ENCODE results near the gene SELENOV. TPM values are rescaled to one million over a fixed set of nuclear protein-coding genes. Genes with fewer than 3 reads are reported as not detected.

The SELENOV gene
- total and polyA plus RNA-seq, 2 donors (not counting 1 experiment from before 2014, with no cell fraction given) = not detected

DNA sequence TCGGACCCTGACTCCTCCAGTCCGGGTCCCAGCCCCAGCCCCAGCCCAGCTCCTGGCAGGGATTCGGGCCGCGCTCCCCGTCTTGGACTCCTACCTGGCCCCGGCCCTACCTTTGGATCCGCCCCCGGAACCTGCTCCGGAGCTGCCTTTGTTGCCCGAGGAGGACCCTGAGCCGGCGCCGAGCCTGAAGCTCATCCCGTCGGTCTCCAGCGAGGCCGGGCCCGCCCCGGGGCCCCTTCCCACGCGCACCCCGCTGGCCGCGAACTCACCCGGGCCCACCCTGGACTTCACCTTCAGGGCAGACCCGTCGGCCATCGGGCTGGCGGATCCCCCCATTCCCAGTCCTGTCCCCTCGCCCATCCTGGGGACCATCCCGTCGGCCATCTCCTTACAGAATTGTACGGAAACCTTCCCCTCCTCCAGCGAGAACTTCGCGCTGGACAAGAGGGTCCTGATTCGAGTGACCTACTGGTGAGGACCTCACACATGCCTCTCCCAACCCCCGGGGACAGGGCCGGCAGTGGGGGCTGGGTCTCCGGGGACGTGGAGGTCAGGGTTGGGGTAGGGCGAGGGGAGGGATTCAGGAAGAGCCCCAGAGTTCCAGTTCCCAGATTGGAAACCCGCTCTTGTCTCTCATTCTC is 732 bp downstream of the SELENOV start:
- TF ChIP-seq CTCF (conservative IDR thresholded peaks at IDR 0.05 in 1 of 2, IDR thresholded peaks at IDR 0.05 in 1 of 2; ENCODE audit: low read depth in 1 of 2, low read length in 2 of 2) = no peak
- peak; percentile 93 for TF ChIP-seq EZH2 (IDR thresholded peaks at IDR 0.05; ENCODE audit: low read length, missing control alignments)
- Histone ChIP-seq H3K4me1 (ENCODE audit: control insufficient read depth, extremely low read depth, insufficient read depth, low read length) (no peaks in the 10 kb centered on the region), H3K4me2 (ENCODE audit: extremely low read depth, insufficient read depth, low read length) (no peak overlapping the region), H3K9me3 (ENCODE audit: control insufficient read depth, insufficient read depth, low read depth, low read length) (no peaks in the 10 kb centered on the region), H4K20me1 (ENCODE audit: control insufficient read depth, extremely low read depth, insufficient read depth, low read length) (no peaks in the 10 kb centered on the region), H3K36me3 (ENCODE audit: control insufficient read depth, insufficient read depth, low read length) (no peaks in the 10 kb centered on the region), H3K4me3 (replicated peaks in 1 of 4; ENCODE audit: control extremely low read depth in 1 of 4, insufficient read depth in 1 of 4, low read depth in 3 of 4, low read length in 4 of 4) (peak overlapping the region in 1 of 4 experiments; percentile 30), H3K27ac (ENCODE audit: insufficient read depth, low read length) (no peak overlapping the region), H3K79me2 (ENCODE audit: control insufficient read depth, insufficient read depth, low read length) (no peaks in the 10 kb centered on the region), H3K27me3 (ENCODE audit: control insufficient read depth, insufficient read depth, low read length) (peaks cover 44% of the 10 kb centered on the region), H3K9ac (ENCODE audit: insufficient read depth, low read length) (no peak overlapping the region), H2AFZ (ENCODE audit: low read length) (no peak overlapping the region)
- no peak for DNase-seq (ENCODE audit: low read depth in 2 of 2)

- Histone ChIP-seq H4K20me1 (ENCODE audit: control insufficient read depth, extremely low read depth, insufficient read depth, low read length) (no peaks in the 10 kb centered on the region), H3K79me2 (ENCODE audit: control insufficient read depth, insufficient read depth, low read length) (no peaks in the 10 kb centered on the region), H3K9ac (ENCODE audit: insufficient read depth, low read length) (no peak overlapping the region), H3K27me3 (ENCODE audit: control insufficient read depth, insufficient read depth, low read length) (peaks cover 44% of the 10 kb centered on the region), H3K9me3 (ENCODE audit: control insufficient read depth, insufficient read depth, low read depth, low read length) (no peaks in the 10 kb centered on the region), H3K4me1 (ENCODE audit: control insufficient read depth, extremely low read depth, insufficient read depth, low read length) (no peaks in the 10 kb centered on the region), H3K4me2 (ENCODE audit: extremely low read depth, insufficient read depth, low read length) (no peak overlapping the region), H2AFZ (ENCODE audit: low read length) (no peak overlapping the region), H3K27ac (ENCODE audit: insufficient read depth, low read length) (no peak overlapping the region), H3K4me3 (replicated peaks in 1 of 4; ENCODE audit: control extremely low read depth in 1 of 4, insufficient read depth in 1 of 4, low read depth in 3 of 4, low read length in 4 of 4) (no peak overlapping the region), H3K36me3 (ENCODE audit: control insufficient read depth, insufficient read depth, low read length) (no peaks in the 10 kb centered on the region)
- TF ChIP-seq CTCF (conservative IDR thresholded peaks at IDR 0.05 in 1 of 2, IDR thresholded peaks at IDR 0.05 in 1 of 2; ENCODE audit: low read depth in 1 of 2, low read length in 2 of 2) = no peak
- no peak for TF ChIP-seq EZH2 (IDR thresholded peaks at IDR 0.05; ENCODE audit: low read length, missing control alignments)
- no peak for DNase-seq (ENCODE audit: low read depth in 2 of 2)
These were observed 1.3 kb downstream of the SELENOV start for GRCh38 chr19:39516270-39516669.

DNA sequence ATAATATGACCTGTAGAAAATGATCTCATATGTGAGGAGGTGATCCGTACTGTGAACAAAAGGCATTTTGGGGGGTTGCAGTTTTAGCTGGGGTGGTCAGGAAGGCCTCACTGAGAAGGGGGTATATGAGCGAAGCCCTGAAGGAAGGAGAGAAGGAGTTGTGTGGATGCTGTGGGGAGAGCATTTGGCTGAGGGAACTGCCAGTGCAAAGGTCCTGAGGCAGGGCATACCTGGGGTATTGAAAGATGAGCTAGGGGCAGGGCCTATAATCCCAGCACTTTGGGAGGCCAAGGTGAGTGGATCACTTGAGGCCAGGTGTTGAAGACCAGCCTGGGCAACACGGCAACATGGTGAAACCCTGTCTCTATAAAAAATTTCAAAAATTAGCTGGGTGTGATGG is 2.5 kb downstream of the SELENOV start:
- no peaks in the 10 kb centered on the region for H3K4me1 ChIP-seq (ENCODE audit: control insufficient read depth, extremely low read depth, insufficient read depth, low read length)
- no peak for TF ChIP-seq EZH2 (IDR thresholded peaks at IDR 0.05; ENCODE audit: low read length, missing control alignments)
- TF ChIP-seq CTCF (conservative IDR thresholded peaks at IDR 0.05 in 1 of 2, IDR thresholded peaks at IDR 0.05 in 1 of 2; ENCODE audit: low read depth in 1 of 2, low read length in 2 of 2) = no peak
- no peak overlapping the region for H2AFZ ChIP-seq (ENCODE audit: low read length)
- no peaks in the 10 kb centered on the region for H4K20me1 ChIP-seq (ENCODE audit: control insufficient read depth, extremely low read depth, insufficient read depth, low read length)
- H3K36me3 ChIP-seq (ENCODE audit: control insufficient read depth, insufficient read depth, low read length) = no peaks in the 10 kb centered on the region
- no peaks in the 10 kb centered on the region for H3K79me2 ChIP-seq (ENCODE audit: control insufficient read depth, insufficient read depth, low read length)
- DNase-seq (ENCODE audit: low read depth in 2 of 2) = no peak
- no peak overlapping the region for H3K4me3 ChIP-seq (replicated peaks in 1 of 4; ENCODE audit: control extremely low read depth in 1 of 4, insufficient read depth in 1 of 4, low read depth in 3 of 4, low read length in 4 of 4)
- peaks cover 39% of the 10 kb centered on the region for H3K27me3 ChIP-seq (ENCODE audit: control insufficient read depth, insufficient read depth, low read length)
- no peak overlapping the region for H3K4me2 ChIP-seq (ENCODE audit: extremely low read depth, insufficient read depth, low read length)
- H3K9me3 ChIP-seq (ENCODE audit: control insufficient read depth, insufficient read depth, low read depth, low read length) = no peaks in the 10 kb centered on the region
- H3K27ac ChIP-seq (ENCODE audit: insufficient read depth, low read length) = no peak overlapping the region
- H3K9ac ChIP-seq (ENCODE audit: insufficient read depth, low read length) = no peak overlapping the region

Data from fibroblast of lung (primary cell).